Prostate gland (tissue), 2 donors: ENCODE measurements around the gene RDM1.

Experiments
- POLR2A ChIP-seq: fragments of 450-650 bp; IDR thresholded peaks from one replicate; pipeline ENCODE4 v1.6.1; 2016; ENCODE audit warnings: antibody characterized with exemption, mild to moderate bottlenecking
- POLR2AphosphoS5 ChIP-seq: sonication (generic); formaldehyde crosslinking; IDR thresholded peaks from one replicate; pipeline ENCODE4 v1.6.1; 2017; ENCODE audit warnings: antibody characterized with exemption
- TF ChIP-seq, protein P1 (sequence below), 4 experiments: fragments of 200-600 bp in 2 of 4; fragments of 450-650 bp in 2 of 4; sonication (generic) in 2 of 4; IDR thresholded peaks; 1 replicate in 3 of 4; 2 replicates in 1 of 4; pipeline ENCODE4 v1.5.1; 2016 to 2019; ENCODE audit warnings: antibody characterized with exemption in 4 of 4, mild to moderate bottlenecking in 2 of 4, moderate library complexity in 2 of 4

DNA sequence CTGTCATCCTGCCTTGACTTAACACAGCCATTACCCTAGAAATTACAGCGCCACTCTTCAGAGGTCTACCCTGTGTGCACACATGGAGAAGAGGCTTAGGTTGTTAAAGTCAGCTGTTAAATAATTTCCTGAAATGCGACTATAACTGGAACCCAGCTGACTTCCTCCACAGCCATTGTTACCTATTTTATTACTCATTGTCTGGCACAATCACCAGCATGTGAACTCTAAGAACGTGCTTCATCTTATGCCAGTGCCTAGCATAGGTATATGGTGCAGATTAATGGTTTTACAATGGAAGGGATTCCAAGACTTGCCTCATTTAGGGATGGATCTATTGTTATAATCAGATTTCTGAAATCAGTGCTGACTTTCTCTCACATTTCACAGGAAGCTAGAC lies 11.9 kb downstream of the RDM1 start:
- TF ChIP-seq, protein P1, sequence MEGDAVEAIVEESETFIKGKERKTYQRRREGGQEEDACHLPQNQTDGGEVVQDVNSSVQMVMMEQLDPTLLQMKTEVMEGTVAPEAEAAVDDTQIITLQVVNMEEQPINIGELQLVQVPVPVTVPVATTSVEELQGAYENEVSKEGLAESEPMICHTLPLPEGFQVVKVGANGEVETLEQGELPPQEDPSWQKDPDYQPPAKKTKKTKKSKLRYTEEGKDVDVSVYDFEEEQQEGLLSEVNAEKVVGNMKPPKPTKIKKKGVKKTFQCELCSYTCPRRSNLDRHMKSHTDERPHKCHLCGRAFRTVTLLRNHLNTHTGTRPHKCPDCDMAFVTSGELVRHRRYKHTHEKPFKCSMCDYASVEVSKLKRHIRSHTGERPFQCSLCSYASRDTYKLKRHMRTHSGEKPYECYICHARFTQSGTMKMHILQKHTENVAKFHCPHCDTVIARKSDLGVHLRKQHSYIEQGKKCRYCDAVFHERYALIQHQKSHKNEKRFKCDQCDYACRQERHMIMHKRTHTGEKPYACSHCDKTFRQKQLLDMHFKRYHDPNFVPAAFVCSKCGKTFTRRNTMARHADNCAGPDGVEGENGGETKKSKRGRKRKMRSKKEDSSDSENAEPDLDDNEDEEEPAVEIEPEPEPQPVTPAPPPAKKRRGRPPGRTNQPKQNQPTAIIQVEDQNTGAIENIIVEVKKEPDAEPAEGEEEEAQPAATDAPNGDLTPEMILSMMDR (IDR thresholded peaks at IDR 0.05) = no peak
- TF ChIP-seq POLR2A (no peak), POLR2AphosphoS5 (no peak)
